ENCODE results near the gene IL17RB. TPM values are rescaled to one million over a fixed set of nuclear protein-coding genes. Genes with fewer than 3 reads are reported as not detected.

IL17RB gene
- total and polyA plus RNA-seq, 2 of the 8 experiments (the other 6 are each of a cell fraction or from before 2014, with no cell fraction given), result 7.0 to 24.6 TPM

- Histone ChIP-seq H4K8ac (ENCODE audit: extremely low read depth, insufficient read depth, low read length) (no peak overlapping the region), H3K79me1 (ENCODE audit: low read depth, low read length) (no peaks in the 10 kb centered on the region), H4K91ac (replicated peaks; ENCODE audit: insufficient read length, low read length) (no peak overlapping the region), H2AK5ac (ENCODE audit: low read depth, low read length) (no peak overlapping the region), H3K14ac (ENCODE audit: insufficient read length) (no peak overlapping the region), H2BK20ac (ENCODE audit: low read length) (no peak overlapping the region), H3K4me2 (ENCODE audit: insufficient read depth in 1 of 2, low read depth in 2 of 2, low read length in 2 of 2) (no peak overlapping the region), H3K9ac (replicated peaks in 1 of 4; ENCODE audit: extremely low read depth in 1 of 4, low read depth in 3 of 4, low read length in 3 of 4) (no peak overlapping the region), H3K4me3 (ENCODE audit: extremely low read depth in 1 of 4, insufficient read depth in 2 of 4, low read depth in 3 of 4, low read length in 4 of 4) (no peak overlapping the region), H3K23me2 (ENCODE audit: low read depth, low read length) (no peaks in the 10 kb centered on the region), H4K20me1 (replicated peaks in 1 of 2; ENCODE audit: control insufficient read depth in 1 of 2, insufficient read depth in 2 of 2, low read length in 2 of 2) (peaks cover 0 to 4% of the 10 kb centered on the region in 2 experiments), H3K4me1 (replicated peaks in 1 of 4; ENCODE audit: control insufficient read depth in 3 of 4, insufficient read depth in 4 of 4, low read length in 3 of 4) (no peaks in the 10 kb centered on the region), H3K27me3 (replicated peaks in 1 of 4; ENCODE audit: control insufficient read depth in 3 of 4, extremely low read depth in 1 of 4, insufficient read depth in 3 of 4, low read length in 3 of 4) (no peaks in the 10 kb centered on the region), H3K56ac (replicated peaks; ENCODE audit: insufficient read length, low read depth, low read length) (no peak overlapping the region), H2BK120ac (replicated peaks; ENCODE audit: low read depth, low read length) (no peak overlapping the region), H3K9me3 (ENCODE audit: insufficient read depth in 2 of 2, low read depth in 1 of 2, low read length in 1 of 2) (no peaks in the 10 kb centered on the region), H3K18ac (ENCODE audit: extremely low read depth, low read length) (no peak overlapping the region), H3K36me3 (ENCODE audit: control insufficient read depth in 2 of 4, insufficient read depth in 4 of 4, low read length in 3 of 4) (no peaks in the 10 kb centered on the region; a peak in 3 of 8 replicates), H2BK12ac (ENCODE audit: low read depth, low read length) (no peak overlapping the region), H3K23ac (ENCODE audit: insufficient read length) (no peak overlapping the region), H3K4ac (replicated peaks; ENCODE audit: insufficient read length, low read depth, low read length) (no peak overlapping the region), H2BK15ac (ENCODE audit: low read length) (no peak overlapping the region), H2BK5ac (ENCODE audit: low read depth, low read length) (no peak overlapping the region; the same call in 1 of the 2 replicates), H4K5ac (ENCODE audit: insufficient read length, low read depth, low read length) (no peak overlapping the region), H3K27ac (ENCODE audit: low read depth, low read length) (no peak overlapping the region), H2AFZ (ENCODE audit: low read length) (no peak overlapping the region), H3K79me2 (ENCODE audit: control insufficient read depth in 1 of 2, insufficient read depth in 2 of 2, low read length in 2 of 2) (no peaks in the 10 kb centered on the region)
- CTCF ChIA-PET (ENCODE audit: partially characterized antibody), result interaction anchor here (0.6 to 3.7 kb wide), 11 partner anchors 8 to 207 kb away, joined by 3 to 23 read pairs (median 3); no protein-coding TSS in a partner anchor
- POLR2A ChIA-PET (ENCODE audit: partially characterized antibody), result interaction anchor here (0.9 kb wide), 1 partner anchor 10 kb away, joined by 3 read pairs; no protein-coding TSS in a partner anchor
- WGBS, 2 experiments (ENCODE audit: extremely low coverage in 1 of 2, insufficient coverage in 1 of 2, insufficient read length in 1 of 2, insufficient replicate concordance in 2 of 2, low coverage in 1 of 2, low lambda C conversion rate in 2 of 2, missing lambda C conversion rate in 1 of 2), result 87% methylated on average over 9 of the region's 9 CpGs; no CpG with 5 or more reads in 1 of the 2 experiments
- DNase-seq (ENCODE audit: low read depth in 1 of 2, low spot score in 2 of 2) (no peak), FAIRE-seq (no peak)
- TF ChIP-seq, protein P1, sequence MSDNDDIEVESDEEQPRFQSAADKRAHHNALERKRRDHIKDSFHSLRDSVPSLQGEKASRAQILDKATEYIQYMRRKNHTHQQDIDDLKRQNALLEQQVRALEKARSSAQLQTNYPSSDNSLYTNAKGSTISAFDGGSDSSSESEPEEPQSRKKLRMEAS (IDR thresholded peaks at IDR 0.05), result no peak
- no peak for TF ChIP-seq CTBP2 (IDR thresholded peaks at IDR 0.05; ENCODE audit: borderline replicate concordance, insufficient read depth, insufficient read length, low read length)
- TF ChIP-seq HDAC6 (IDR thresholded peaks at IDR 0.05; ENCODE audit: low read depth, low read length), result no peak
- TF ChIP-seq EGR1 (IDR thresholded peaks at IDR 0.05; ENCODE audit: borderline replicate concordance, low read depth, low read length), result no peak
- TF ChIP-seq RXRA (IDR thresholded peaks at IDR 0.05; ENCODE audit: insufficient read depth, low read depth, low read length), result no peak
- no peak for TF ChIP-seq EZH2 (IDR thresholded peaks at IDR 0.05; ENCODE audit: low read depth, low read length, severe bottlenecking)
- no peak for TF ChIP-seq BCL11A (IDR thresholded peaks at IDR 0.05; ENCODE audit: low read depth in 2 of 2, low read length in 2 of 2)
- TF ChIP-seq FOSL1 (IDR thresholded peaks at IDR 0.05; ENCODE audit: insufficient read depth, low read depth, low read length), result no peak
- no peak for TF ChIP-seq TAF1 (IDR thresholded peaks at IDR 0.05; ENCODE audit: low read depth, low read length)
- no peak for TF ChIP-seq SRF (IDR thresholded peaks at IDR 0.05; ENCODE audit: low read depth, low read length)
- no peak for TF ChIP-seq SIX5 (IDR thresholded peaks at IDR 0.05; ENCODE audit: low read depth, low read length)
- no peak for TF ChIP-seq BACH1 (IDR thresholded peaks at IDR 0.05; ENCODE audit: low read length)
- TF ChIP-seq KDM5A (IDR thresholded peaks at IDR 0.05; ENCODE audit: low read length), result no peak
- TF ChIP-seq JUN (IDR thresholded peaks at IDR 0.05; ENCODE audit: low read depth, low read length), result no peak
These were observed 13.2 kb upstream of the IL17RB start for GRCh38 chr3:53833053-53833645.
